PC-3 (cell line): ENCODE measurements around the gene RAB37. TPM values are rescaled to one million over a fixed set of nuclear protein-coding genes. Genes with fewer than 3 reads are reported as not detected.

ENCODE experiments used
- ATAC-seq: fragments of 200-7000 bp; cut with Tn5 transposase; 2 replicates; pipeline ENCODE4 v1.9.1; 2020; ENCODE audit warnings: mild to moderate bottlenecking, moderate library complexity
- BruUV-seq: library from RNA; stranded (reverse); fragments of 400-500 nt; replicated peaks from 2 replicates; lab custom pipeline; 2021; lab: Mats Ljungman, UMichigan
- CTCF ChIA-PET: fragments of 300-600 bp; sonication (Branson Sonifier 250); formaldehyde crosslinking; loops from one replicate; lab custom pipeline; 2022; ENCODE audit warnings: antibody characterized with exemption; lab: Charles Lee
- POLR2A ChIA-PET: fragments of 300-600 bp; sonication (Branson Sonifier 250); formaldehyde crosslinking; loops from one replicate; lab custom pipeline; 2022; ENCODE audit warnings: antibody characterized with exemption; ENCODE audit not compliant: unreplicated experiment; lab: Charles Lee
- DNase-seq: peaks from one replicate; pipeline ENCODE4 v3.0.0-alpha.2; 2015
- H2AFZ ChIP-seq: fragments of 300-600 bp; sonication (generic); 2 replicates; pipeline ENCODE4 v1.6.0; 2016; ENCODE audit warnings: antibody characterized with exemption, low read length
- H3F3A ChIP-seq: fragments of 300-600 bp; sonication (generic); one replicate; pipeline ENCODE4 v1.6.0; 2017; ENCODE audit warnings: antibody characterized with exemption, low read length, control low read depth, mild to moderate bottlenecking; ENCODE audit not compliant: unreplicated experiment
- H3K27ac ChIP-seq: fragments of 300-600 bp; sonication (generic); 2 replicates; pipeline ENCODE4 v1.5.1; 2016; ENCODE audit warnings: mild to moderate bottlenecking, low read length
- H3K27me3 ChIP-seq: fragments of 300-600 bp; sonication (generic); 2 replicates; pipeline ENCODE4 v1.6.1; 2016; ENCODE audit warnings: low read length, mixed read lengths
- H3K36me3 ChIP-seq: fragments of 300-600 bp; sonication (generic); 2 replicates; pipeline ENCODE4 v1.6.1; 2016; ENCODE audit warnings: low read depth, mixed run types, low read length, mixed read lengths
- H3K4me1 ChIP-seq: fragments of 300-600 bp; sonication (generic); 2 replicates; pipeline ENCODE4 v1.5.1; 2016; ENCODE audit warnings: low read length; ENCODE audit not compliant: insufficient read depth
- H3K4me2 ChIP-seq: fragments of 300-600 bp; sonication (generic); 2 replicates; pipeline ENCODE4 v1.6.0; 2016; ENCODE audit warnings: low read length
- H3K4me3 ChIP-seq: fragments of 300-600 bp; sonication (generic); 2 replicates; pipeline ENCODE4 v1.5.1; 2016; ENCODE audit warnings: mild to moderate bottlenecking, low read length, mixed read lengths
- H3K79me2 ChIP-seq: fragments of 300-600 bp; sonication (generic); 2 replicates; pipeline ENCODE4 v1.6.1; 2017; ENCODE audit warnings: low read length, mixed read lengths
- H3K9ac ChIP-seq: fragments of 300-600 bp; sonication (generic); 2 replicates; pipeline ENCODE4 v1.6.0; 2016; ENCODE audit warnings: mild to moderate bottlenecking, low read length
- H3K9me2 ChIP-seq: fragments of 300-600 bp; sonication (generic); replicated peaks from 2 replicates; pipeline ENCODE4 v1.6.1; 2016; ENCODE audit warnings: mixed run types, low read length, mixed read lengths
- H3K9me3 ChIP-seq: fragments of 300-600 bp; sonication (generic); 2 replicates; pipeline ENCODE4 v1.6.1; 2016; ENCODE audit warnings: low read length, mixed read lengths
- H4K20me1 ChIP-seq: fragments of 300-600 bp; sonication (generic); 2 replicates; pipeline ENCODE4 v1.6.1; 2016; ENCODE audit warnings: low read length, mixed read lengths
- EZH2 ChIP-seq: fragments of 300-600 bp; sonication (generic); IDR thresholded peaks from one replicate; pipeline ENCODE4 v1.6.1; 2017; ENCODE audit warnings: antibody characterized with exemption, mild to moderate bottlenecking, low read length; ENCODE audit not compliant: unreplicated experiment
- EZH2phosphoT487 ChIP-seq: fragments of 300-600 bp; sonication (generic); IDR thresholded peaks from 2 replicates; pipeline ENCODE4 v1.6.1; 2018; ENCODE audit warnings: mild to moderate bottlenecking, antibody characterized with exemption, low read length, borderline replicate concordance
- intact Hi-C: fragments of 100-400 bp; cut with micrococcal nuclease; formaldehyde crosslinking; loops from 2 replicates; pipeline ENCODE4 v1.9.0; 2023
- total RNA-seq: library from RNA; depleted of rRNA; stranded (reverse); fragments of >200 nt; gene quantifications from 2 replicates; pipeline ENCODE4 v1.2.3, GENCODE V29; 2014
- TF ChIP-seq, protein P1 (sequence below): fragments of 300-600 bp; sonication (generic); conservative IDR thresholded peaks from 2 replicates; pipeline ENCODE4 v1.5.1; 2017; ENCODE audit warnings: antibody characterized with exemption, low read depth, mild to moderate bottlenecking, low read length

RAB37 gene
- total RNA-seq, 1 experiment from 2014 or later, result 0.66 TPM

GRCh38 chr17:74725111-74725510, 11.9 kb upstream of the RAB37 start:
- Histone ChIP-seq H3K4me2 (no peak overlapping the region), H3F3A (peaks cover 5% of the 10 kb centered on the region)

DNA sequence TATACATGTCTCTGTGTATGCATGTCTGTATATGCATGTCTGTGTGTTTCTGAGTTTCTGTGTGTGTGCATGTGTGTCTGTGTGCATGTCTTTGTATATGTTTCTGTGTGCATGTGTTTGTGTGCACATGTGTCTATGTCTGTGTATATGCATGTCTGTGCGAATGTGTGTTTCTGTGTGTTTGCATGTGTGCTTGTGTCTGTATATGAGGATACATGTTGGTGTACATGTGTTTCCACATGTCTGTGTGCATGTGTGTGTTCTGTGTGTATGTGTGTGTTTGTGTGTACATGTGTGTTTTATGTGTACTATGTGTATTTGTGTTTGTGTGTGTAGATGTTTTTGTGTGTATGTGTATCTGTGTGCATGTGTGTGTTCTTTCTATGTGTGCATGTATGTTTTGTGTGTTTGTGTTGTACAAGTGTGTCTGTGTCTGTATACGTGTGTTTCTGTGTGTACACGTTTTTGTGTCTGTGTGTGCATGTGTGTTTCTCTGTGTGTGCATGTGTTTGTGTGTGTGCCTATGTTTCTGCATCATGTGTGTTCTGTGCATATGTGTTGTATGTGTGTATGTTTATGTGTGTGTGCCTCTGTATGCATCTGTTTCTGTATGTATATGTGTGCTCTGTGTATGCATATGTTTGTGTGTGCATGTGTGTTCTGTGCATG, 8.9 kb upstream of the RAB37 start:
- Histone ChIP-seq H3K27me3 (peaks cover 39% of the 10 kb centered on the region), H3K9me3 (no peaks in the 10 kb centered on the region), H3K4me1 (peaks cover 11% of the 10 kb centered on the region; the same call in 1 of the 2 replicates), H3K4me3 (no peak overlapping the region), H3F3A (peaks cover 5% of the 10 kb centered on the region), H2AFZ (no peak overlapping the region), H3K4me2 (no peak overlapping the region), H3K79me2 (no peaks in the 10 kb centered on the region), H3K27ac (no peak overlapping the region), H3K36me3 (no peaks in the 10 kb centered on the region), H3K9me2 (no peaks in the 10 kb centered on the region), H3K9ac (no peak overlapping the region), H4K20me1 (no peaks in the 10 kb centered on the region)
- ChIA-PET CTCF (no interaction called here), POLR2A (no interaction called here)
- no peak for DNase-seq
- TF ChIP-seq, protein P1, sequence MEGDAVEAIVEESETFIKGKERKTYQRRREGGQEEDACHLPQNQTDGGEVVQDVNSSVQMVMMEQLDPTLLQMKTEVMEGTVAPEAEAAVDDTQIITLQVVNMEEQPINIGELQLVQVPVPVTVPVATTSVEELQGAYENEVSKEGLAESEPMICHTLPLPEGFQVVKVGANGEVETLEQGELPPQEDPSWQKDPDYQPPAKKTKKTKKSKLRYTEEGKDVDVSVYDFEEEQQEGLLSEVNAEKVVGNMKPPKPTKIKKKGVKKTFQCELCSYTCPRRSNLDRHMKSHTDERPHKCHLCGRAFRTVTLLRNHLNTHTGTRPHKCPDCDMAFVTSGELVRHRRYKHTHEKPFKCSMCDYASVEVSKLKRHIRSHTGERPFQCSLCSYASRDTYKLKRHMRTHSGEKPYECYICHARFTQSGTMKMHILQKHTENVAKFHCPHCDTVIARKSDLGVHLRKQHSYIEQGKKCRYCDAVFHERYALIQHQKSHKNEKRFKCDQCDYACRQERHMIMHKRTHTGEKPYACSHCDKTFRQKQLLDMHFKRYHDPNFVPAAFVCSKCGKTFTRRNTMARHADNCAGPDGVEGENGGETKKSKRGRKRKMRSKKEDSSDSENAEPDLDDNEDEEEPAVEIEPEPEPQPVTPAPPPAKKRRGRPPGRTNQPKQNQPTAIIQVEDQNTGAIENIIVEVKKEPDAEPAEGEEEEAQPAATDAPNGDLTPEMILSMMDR, result no peak
- no peak for TF ChIP-seq EZH2
- no peak for TF ChIP-seq EZH2phosphoT487
- intact Hi-C loops, result no loop called here
- ATAC-seq, result no peak
- no TSS peak for BruUV-seq

More at GRCh38 chr17:74725111-74725510, 11.9 kb upstream of the RAB37 start:
- POLR2A ChIA-PET, result no interaction called here
- no peaks in the 10 kb centered on the region for H3K9me2 ChIP-seq
- no peaks in the 10 kb centered on the region for H3K79me2 ChIP-seq
- no peaks in the 10 kb centered on the region for H3K9me3 ChIP-seq
- no peak overlapping the region for H2AFZ ChIP-seq
- H3K9ac ChIP-seq, result no peak overlapping the region
- H3K4me1 ChIP-seq, result 0 out of 2 replicates have a peak, but pooled peaks cover under 1% of the 10 kb centered on the region
- DNase-seq (no peak), ATAC-seq (no peak)
- TF ChIP-seq EZH2 (no peak), EZH2phosphoT487 (no peak)
- TF ChIP-seq, protein P1, result no peak
- H3K27me3 ChIP-seq, result peaks cover 57% of the 10 kb centered on the region
- no peaks in the 10 kb centered on the region for H3K36me3 ChIP-seq
- no peak overlapping the region for H3K4me3 ChIP-seq
- no peak overlapping the region for H3K27ac ChIP-seq
- intact Hi-C loops, result no loop called here
- CTCF ChIA-PET, result no interaction called here
- BruUV-seq, result no TSS peak
- no peaks in the 10 kb centered on the region for H4K20me1 ChIP-seq

GRCh38 chr17:74728702-74729075, 8.4 kb upstream of the RAB37 start:
- ChIA-PET CTCF (no interaction called here), POLR2A (no interaction called here)
- no peak for ATAC-seq

More at GRCh38 chr17:74728702-74729075, 8.4 kb upstream of the RAB37 start:
- Histone ChIP-seq H3K79me2 (no peaks in the 10 kb centered on the region), H3K4me1 (peaks cover 11% of the 10 kb centered on the region; the same call in 1 of the 2 replicates), H4K20me1 (no peaks in the 10 kb centered on the region), H3K27ac (no peak overlapping the region), H3K27me3 (peaks cover 38% of the 10 kb centered on the region), H3K36me3 (no peaks in the 10 kb centered on the region), H3K9me2 (no peaks in the 10 kb centered on the region), H2AFZ (no peak overlapping the region), H3K9me3 (no peaks in the 10 kb centered on the region), H3F3A (peaks cover 5% of the 10 kb centered on the region), H3K4me2 (no peak overlapping the region), H3K4me3 (no peak overlapping the region), H3K9ac (no peak overlapping the region)
- no TSS peak for BruUV-seq
- intact Hi-C loops, result no loop called here
- DNase-seq, result no peak
- no peak for TF ChIP-seq EZH2phosphoT487
- TF ChIP-seq, protein P1, result no peak
- no peak for TF ChIP-seq EZH2
